Measurements from ENCODE around the gene SLC25A30. TPM values are rescaled to one million over a fixed set of nuclear protein-coding genes. Genes with fewer than 3 reads are reported as not detected.
A peak's percentile ranks its signal among the peaks of the same experiment; 100 is the strongest.

Gene SLC25A30
- total and polyA plus RNA-seq, 8 donors: 2.9 to 51.9 (median 7.3) TPM

GRCh38 chr13:45416516-45417128, 1.6 kb downstream of the SLC25A30 start:
- Histone ChIP-seq H3K4me3 (peak overlapping the region; percentile 52 to 78 (median 70)), H3K4me1 (peaks cover 37 to 54% (median 46%) of the 10 kb centered on the region in 4 donors), H3K27me3 (no peaks in the 10 kb centered on the region), H3K27ac (peak overlapping the region; percentile 87 to 95 (median 90)), H3K9me3 (no peaks in the 10 kb centered on the region), H3K36me3 (no peaks in the 10 kb centered on the region)
- TF ChIP-seq POLR2AphosphoS5 (IDR thresholded peaks at IDR 0.05): no peak
- no peak for TF ChIP-seq CTCF (IDR thresholded peaks at IDR 0.05)
- TF ChIP-seq EP300 (IDR thresholded peaks at IDR 0.05): no peak
- TF ChIP-seq POLR2A (IDR thresholded peaks at IDR 0.05): no peak
- 32 to 45% (median 36%) methylated on average over 10 of the region's 10 CpGs for WGBS, 5 donors
- intact Hi-C loops (cut with DNase I; ENCODE audit: low total_unique reads): no loop called here
- DNase-seq: peak in 1 of 2 donors; percentile 29

- Histone ChIP-seq H3K4me1 (peaks cover 37 to 59% (median 51%) of the 10 kb centered on the region in 4 donors), H3K9me3 (no peaks in the 10 kb centered on the region), H3K36me3 (peaks cover 0 to 12% (median 11%) of the 10 kb centered on the region in 4 donors), H3K27ac (peak overlapping the region; percentile 83 to 96 (median 90)), H3K27me3 (no peaks in the 10 kb centered on the region), H3K4me3 (peak overlapping the region; percentile 31 to 36 (median 34))
- no peak for DNase-seq
- intact Hi-C loops (cut with DNase I; ENCODE audit: low total_unique reads): no loop called here
- 48 to 76% (median 70%) methylated on average over 1 of the region's 1 CpG for WGBS, 5 donors
- TF ChIP-seq POLR2A (IDR thresholded peaks at IDR 0.05): no peak
- no peak for TF ChIP-seq POLR2AphosphoS5 (IDR thresholded peaks at IDR 0.05)
- TF ChIP-seq CTCF (IDR thresholded peaks at IDR 0.05): no peak
- TF ChIP-seq EP300 (IDR thresholded peaks at IDR 0.05): no peak
These were observed 3.1 kb downstream of the SLC25A30 start for GRCh38 chr13:45415112-45415511.

GRCh38 chr13:45413826-45414307, 4.3 kb downstream of the SLC25A30 start:
- DNase-seq: peak in 1 of 2 donors; percentile 37
- Histone ChIP-seq H3K4me1 (peaks cover 37 to 59% (median 51%) of the 10 kb centered on the region in 4 donors), H3K9me3 (no peaks in the 10 kb centered on the region), H3K4me3 (peak overlapping the region; percentile 31 to 36 (median 34)), H3K36me3 (peaks cover 0 to 24% (median 23%) of the 10 kb centered on the region in 4 donors), H3K27me3 (no peaks in the 10 kb centered on the region), H3K27ac (peak overlapping the region; percentile 83 to 96 (median 90))
- intact Hi-C loops (cut with DNase I; ENCODE audit: low total_unique reads): no loop called here
- 43 to 57% (median 44%) methylated on average over 4 of the region's 4 CpGs for WGBS, 5 donors
- TF ChIP-seq POLR2AphosphoS5 (IDR thresholded peaks at IDR 0.05): no peak
- no peak for TF ChIP-seq CTCF (IDR thresholded peaks at IDR 0.05)
- no peak for TF ChIP-seq POLR2A (IDR thresholded peaks at IDR 0.05)
- TF ChIP-seq EP300 (IDR thresholded peaks at IDR 0.05): no peak

- Histone ChIP-seq H3K27me3 (no peaks in the 10 kb centered on the region), H3K9me3 (no peaks in the 10 kb centered on the region), H3K36me3 (peaks cover 0 to 38% (median 36%) of the 10 kb centered on the region in 4 donors), H3K27ac (peak overlapping the region in 4 of 5 donors; percentile 5 to 95 (median 86)), H3K4me3 (no peak overlapping the region), H3K4me1 (peaks cover 37 to 59% (median 51%) of the 10 kb centered on the region in 4 donors)
- intact Hi-C loops (cut with DNase I; ENCODE audit: low total_unique reads): no loop called here
- no peak for TF ChIP-seq POLR2A (IDR thresholded peaks at IDR 0.05)
- no peak for TF ChIP-seq EP300 (IDR thresholded peaks at IDR 0.05)
- no peak for TF ChIP-seq CTCF (IDR thresholded peaks at IDR 0.05)
- no peak for TF ChIP-seq POLR2AphosphoS5 (IDR thresholded peaks at IDR 0.05)
- no peak for DNase-seq
- WGBS, 5 donors: 74 to 88% (median 82%) methylated on average over 4 of the region's 4 CpGs
These were observed 5.7 kb downstream of the SLC25A30 start for GRCh38 chr13:45412274-45413049.

All from stomach (tissue), 9 donors.